Hematopoietic multipotent progenitor cell treated with erythropoietin and hydrocortisone succinate and interleukin-3 and kit ligand, for 15 days (in vitro differentiated cells): ENCODE data around the gene CLN3.
"Not testable (repeated sequence)": the region's sequence is repeated elsewhere in the genome, so short reads cannot be mapped to it uniquely, and the experiment has no call there.

Source experiments
- DNase-seq: peaks from one replicate; pipeline ENCODE4 v3.0.0-alpha.2; 2015; ENCODE audit warnings: low spot score

CLN3 gene

GRCh38 chr16:28491970-28492474, at the start of gene CLN3:
Gene CLN3 (minus strand): TSS chr16:28492074. CDS start chr16:28491759, 315 bp downstream.
- DNase-seq, result peak; percentile 94

DNA sequence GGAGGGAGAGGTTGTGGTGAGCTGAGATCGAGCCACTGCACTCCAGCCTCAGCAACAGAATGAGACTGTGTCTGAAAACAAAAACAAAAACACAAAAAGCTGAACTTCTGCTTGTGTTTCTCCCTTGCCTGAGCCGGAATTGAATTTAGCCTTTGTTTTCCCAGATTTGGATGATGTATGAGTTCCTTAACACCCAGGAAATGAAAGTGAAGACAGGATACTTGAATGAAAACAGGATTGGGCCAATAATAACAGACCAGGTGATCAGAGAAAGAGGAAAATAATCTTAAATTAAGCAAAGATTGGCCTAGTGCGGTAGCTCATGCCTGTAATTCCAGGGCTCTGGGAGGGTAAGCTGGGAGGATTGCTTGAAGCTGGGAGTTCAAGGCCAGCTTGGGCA, 48.5 kb upstream of the CLN3 start:
- DNase-seq, result no peak

DNA sequence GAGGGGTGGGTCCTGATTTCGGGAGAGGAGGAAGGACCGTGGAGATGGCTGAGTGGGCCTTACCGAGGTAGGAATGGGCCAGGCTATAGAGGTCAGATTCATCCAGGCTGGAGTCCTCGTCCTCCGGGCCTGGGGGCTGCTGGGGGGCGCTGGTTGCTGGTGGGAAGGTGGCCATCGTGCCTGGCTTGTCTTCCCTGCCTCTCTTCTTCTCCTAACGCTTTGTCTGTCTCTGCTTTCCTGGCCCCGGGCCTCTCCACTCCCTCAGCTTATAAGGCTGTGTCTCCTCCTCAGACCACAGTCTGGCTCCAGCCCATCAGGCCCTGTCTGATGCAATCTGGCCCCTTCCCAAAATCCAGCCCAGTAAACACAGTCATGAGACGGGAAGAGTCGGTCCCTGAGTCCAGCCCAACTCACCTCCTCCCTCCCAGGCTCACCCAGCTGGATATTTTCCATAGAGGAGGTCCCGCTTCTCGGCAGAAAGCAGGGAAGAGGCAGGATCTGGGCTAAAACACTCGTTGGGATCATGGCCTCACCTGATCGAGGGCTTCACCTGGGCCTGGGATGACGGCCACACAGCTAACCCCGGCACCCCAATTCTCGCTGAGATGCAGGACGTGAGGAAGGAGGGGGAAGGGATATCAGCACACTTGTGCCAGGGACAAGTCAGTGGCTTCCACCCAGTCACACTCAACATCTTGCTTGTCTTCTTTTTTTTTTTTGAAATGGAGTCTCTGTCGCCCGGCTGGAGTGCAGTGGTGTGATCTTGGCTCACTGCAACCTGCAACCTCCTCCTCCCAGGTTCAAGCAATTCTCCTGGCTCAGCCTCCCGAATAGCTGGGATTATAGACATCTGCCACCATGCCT, 47.1 kb upstream of the CLN3 start, which contains the start of gene NUPR1:
Gene NUPR1, minus strand, starts transcription at position 242 of the 864 bp plus-strand sequence. Its CDS starts 67 bp downstream, at position 175.
- DNase-seq, result no peak

DNA sequence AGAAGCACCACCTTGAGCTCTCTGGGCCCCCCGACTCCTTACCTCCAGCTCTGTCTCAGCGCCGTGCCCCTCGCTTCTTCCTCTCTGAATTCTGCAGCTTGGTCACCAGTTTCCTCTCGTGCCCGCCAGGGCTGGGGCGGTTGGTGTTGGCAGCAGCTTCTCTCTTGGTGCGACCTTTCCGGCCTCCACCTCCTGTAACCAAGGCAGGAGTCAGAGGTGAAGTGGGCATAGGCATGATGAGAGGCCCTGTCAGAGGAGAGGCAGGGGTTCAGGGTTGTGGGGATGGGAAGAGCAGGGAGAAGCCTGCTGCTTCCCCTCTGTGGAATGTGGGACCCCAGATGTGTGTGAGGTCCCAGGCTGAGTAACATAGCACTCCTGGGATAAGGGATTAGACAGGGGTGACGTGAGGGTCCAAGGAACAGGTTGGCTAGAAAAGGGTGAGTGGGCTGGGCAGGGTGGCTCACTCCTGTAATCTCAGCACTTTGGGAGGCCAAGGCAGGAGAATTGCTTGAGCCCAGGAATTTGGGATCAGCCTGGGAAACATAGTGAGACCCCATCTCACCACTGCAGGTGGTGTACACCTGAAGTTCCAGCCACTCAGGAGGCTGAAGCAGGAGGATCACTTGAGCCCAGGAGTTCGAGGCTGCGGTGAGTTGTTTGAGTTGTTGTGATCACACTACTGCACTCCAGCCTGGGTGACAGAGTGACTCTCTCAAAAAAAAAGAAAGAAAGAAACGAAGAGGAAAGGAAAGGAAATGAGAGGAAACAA, 46.3 kb upstream of the CLN3 start:
- DNase-seq, result no peak

DNA sequence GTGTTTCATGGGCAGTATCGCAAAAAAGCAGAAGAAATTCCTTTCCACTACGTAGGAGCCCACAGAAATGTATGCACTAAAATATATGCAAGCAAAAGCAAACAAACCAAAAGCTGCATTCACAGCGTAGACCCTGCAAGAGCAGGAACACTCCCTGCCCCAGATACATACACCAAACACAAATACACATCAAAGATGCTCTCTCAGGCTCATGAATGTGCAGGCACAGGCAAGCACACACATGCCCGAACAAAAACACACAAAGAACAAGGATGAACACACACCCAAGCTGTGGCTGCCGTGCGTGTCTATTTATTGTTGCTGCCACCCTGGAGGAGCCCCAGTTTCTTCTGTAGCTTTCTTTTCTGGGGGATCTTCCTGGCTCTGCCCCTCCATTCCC, 45.2 kb upstream of the CLN3 start:
- no peak for DNase-seq

DNA sequence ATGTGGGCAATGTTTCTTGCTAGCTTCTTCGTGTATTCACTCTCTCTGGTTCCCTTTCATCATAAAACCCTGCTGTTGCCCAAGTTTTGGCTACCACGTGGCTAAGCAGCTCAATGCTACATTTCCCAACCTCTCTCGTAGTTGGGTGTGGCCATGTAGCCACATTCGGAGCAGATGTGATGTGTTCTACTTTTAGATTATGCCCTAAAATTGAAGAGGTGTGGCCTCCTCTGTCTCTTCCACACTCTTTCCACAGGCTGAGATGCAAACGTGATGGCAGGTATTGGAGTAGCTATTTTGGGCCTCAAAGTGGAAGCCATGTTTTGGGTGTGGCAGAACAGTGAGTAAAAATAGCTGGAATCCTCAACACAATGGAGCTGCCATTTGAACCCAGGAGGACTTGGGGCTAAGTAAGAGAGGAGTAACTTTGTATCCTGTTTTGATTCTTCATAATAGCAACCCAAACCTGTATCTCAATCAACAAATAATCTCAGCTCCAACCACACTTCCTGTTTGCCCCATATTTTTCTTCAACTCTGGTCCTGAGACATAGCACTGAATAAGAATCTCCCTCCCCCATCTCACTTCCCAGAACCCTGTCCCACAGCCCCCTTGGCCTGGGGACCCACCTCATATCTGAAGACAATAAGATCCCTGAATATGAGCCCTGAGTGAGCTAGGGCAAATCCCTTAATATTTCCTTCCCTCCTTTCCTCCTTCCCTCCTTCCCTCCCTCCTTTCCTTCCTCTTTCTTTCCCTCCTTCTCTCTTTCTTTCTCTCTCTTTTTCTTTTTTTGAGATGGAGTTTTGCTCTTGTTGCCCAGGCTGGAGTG, 42.9 kb upstream of the CLN3 start:
- no peak for DNase-seq

- no peak for DNase-seq
Measured at GRCh38 chr16:28532940-28533647, 41.2 kb upstream of the CLN3 start.

GRCh38 chr16:28531777-28532744, 40.2 kb upstream of the CLN3 start:
- DNase-seq, result no peak

DNA sequence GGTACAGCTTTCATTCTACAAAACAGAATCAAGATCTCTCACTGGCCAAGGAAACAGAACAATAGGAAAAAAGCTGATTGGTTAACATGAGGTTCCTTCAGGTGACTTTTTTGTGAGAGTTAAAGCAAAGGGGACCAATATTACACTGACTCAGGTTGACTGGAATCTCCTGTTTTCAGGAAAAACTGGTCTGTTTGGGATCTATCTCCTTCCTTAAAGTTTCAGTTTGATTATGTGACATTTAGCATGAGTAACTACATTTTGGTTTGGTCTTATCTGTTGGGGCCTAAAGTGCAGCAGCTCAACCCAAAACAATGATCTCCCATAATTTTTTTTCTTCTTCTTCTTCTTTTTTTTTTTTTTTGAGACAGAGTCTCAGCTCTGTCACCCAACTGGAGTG, 37.2 kb upstream of the CLN3 start:
- no peak for DNase-seq

- no peak for DNase-seq
Measured at GRCh38 chr16:28528463-28528867, 36.6 kb upstream of the CLN3 start.

DNA sequence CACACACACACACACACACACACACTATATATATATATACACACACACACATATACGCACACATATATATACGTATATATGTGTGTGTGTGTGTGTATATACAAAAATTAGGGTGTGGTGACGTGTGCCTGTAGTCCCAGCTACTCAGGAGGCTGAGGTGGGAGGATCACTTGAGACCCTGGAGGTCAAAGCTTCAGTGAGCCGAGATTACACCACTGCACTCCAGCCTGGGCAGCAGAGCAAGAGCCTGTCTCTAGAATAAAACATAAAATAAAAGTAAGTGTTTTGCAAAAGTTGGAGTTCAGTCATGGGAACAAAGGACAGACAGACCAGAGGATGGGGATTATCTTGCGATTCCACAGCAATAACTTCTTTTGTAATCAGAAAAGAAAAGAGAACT, 36.1 kb upstream of the CLN3 start:
- DNase-seq, result no peak

- not testable (repeated sequence) for DNase-seq
Measured at GRCh38 chr16:28527100-28527785, 35.4 kb upstream of the CLN3 start.

- DNase-seq, result no peak
Measured at GRCh38 chr16:28526201-28527099, 34.6 kb upstream of the CLN3 start.

- no peak for DNase-seq
Measured at GRCh38 chr16:28524681-28525171, 32.9 kb upstream of the CLN3 start.

- no peak for DNase-seq
Measured at GRCh38 chr16:28522792-28523191, 30.9 kb upstream of the CLN3 start.

- no peak for DNase-seq
Measured at GRCh38 chr16:28521436-28521835, 29.6 kb upstream of the CLN3 start.

GRCh38 chr16:28520672-28521071, 28.8 kb upstream of the CLN3 start:
- DNase-seq, result no peak

- no peak for DNase-seq
Measured at GRCh38 chr16:28514246-28514645, 22.4 kb upstream of the CLN3 start.
